ENCODE results near the gene STK32B.
"Not testable (repeated sequence)": the region's sequence is repeated elsewhere in the genome, so short reads cannot be mapped to it uniquely, and the experiment has no call there.

STK32B gene

DNA sequence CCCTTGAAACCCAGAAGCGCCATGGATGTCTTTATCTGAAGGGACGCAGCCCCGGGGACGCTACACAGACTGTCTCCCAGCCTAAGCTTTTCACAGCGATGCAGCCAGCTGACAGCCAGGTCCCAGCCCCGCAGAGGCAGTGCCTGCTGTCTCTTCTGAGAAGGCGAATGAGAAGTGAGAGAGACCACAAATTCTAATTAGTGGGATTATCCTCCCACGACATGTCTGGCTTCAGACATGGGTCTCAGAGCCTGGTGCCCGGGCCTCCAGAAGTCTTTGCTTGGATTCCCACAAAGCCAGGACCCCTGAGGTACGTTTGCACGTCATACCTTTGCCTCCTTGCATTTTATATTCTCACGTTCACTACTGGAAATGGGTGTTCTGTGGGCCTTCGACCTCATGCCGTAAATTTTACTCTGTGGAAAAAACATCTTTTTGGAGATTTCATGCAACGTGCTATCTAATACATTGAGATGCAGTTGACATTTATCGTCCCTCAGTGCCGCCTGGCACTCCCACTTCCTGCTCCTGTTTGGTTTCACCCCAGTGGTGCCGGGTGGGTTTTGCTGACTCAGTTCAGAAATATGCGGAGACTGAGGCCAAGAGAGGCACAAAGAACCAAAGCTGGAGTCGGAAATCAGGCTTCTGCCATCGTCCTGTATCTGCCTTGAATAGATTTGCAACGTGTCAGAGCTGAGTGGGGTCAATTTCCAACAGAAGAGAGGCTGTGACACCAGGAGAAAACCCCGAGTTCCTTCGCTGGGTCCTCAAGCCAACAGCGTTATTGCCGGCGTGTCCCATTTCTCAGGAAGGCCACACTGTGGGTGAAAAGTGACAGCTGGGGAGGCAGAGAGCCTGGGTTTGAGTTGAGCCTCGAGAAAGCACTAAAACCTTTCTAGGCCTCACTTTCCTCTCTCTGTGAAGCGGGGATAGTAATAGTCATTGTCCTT is 114.4 kb downstream of the STK32B start:
- DNase-seq = no peak

DNA sequence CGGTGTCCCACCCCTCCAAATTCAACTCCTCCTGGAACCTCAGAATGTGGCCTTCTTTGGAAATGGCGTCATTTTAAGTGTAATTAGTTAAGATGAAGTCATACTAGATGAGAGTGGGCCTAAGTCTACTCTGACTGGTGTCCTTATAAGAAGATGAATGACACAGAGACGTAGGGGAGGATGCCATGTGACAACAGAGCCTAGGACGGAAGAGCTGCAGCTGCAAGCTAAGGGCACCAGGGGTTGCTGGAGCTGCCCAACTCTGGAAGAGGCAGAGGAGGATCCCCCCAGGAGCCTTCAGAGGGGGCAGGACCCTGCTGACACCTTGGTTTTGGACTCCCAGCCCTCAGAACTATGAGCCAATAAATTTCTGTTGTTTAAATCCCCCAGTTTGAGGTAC is 115.1 kb downstream of the STK32B start:
- DNase-seq = no peak

DNA sequence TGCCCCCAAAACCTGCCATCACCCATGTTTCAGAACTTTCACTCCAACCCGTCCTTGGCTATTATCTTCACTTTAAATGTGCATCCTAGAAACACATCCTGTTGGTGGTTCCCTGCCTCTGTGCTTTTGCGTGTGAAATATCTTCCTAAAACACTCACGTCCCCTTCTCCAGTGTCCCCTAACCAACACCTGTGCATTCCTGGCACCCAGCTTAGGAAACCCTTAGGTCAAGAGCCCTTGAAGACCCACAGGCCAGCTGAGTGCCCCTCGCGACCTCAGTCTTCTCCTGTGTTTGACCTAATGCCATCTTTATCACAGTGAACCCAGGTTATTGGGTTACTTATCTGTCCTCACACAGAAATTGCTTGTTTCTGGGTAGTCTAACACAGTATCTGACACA is 117.6 kb downstream of the STK32B start:
- DNase-seq = no peak

DNA sequence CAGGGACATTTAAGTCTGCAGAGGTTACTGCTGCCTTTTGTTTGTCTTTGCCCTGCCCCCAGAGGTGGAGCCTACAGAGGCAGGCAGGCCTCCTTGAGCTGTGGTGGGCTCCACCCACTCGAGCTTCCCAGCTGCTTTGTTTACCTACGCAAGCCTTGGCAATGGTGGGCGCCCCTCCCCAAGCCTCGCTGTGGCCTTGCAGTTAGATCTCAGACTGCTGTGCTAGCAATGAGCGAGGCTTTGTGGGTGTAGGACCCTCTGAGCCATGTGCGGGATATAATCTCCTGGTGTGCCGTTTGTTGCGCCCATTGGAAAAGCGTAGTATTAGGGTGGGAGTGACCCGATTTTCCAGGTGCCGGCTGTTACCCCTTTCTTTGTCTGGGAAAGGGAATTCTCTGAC is 124.6 kb downstream of the STK32B start:
- not testable (repeated sequence) for DNase-seq

DNA sequence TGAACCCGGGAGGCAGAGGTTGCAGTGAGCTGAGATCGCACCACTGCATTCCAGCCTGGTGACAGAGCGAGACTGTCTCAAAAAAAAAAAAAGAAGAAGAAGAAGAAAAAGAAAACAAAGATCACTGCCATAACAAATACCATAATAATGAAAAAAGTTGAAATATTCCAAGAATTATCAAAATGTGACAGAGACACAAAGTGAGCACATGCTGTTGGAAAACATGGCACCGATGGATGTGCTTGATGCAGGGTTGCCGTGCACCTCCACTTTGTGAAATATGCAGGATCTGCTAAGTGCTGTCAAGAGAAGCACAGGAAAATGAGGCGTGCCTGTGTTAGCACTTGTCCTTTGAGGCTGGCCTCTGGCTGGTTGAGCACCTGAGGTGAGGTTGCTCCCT is 133.3 kb downstream of the STK32B start:
- DNase-seq = no peak

DNA sequence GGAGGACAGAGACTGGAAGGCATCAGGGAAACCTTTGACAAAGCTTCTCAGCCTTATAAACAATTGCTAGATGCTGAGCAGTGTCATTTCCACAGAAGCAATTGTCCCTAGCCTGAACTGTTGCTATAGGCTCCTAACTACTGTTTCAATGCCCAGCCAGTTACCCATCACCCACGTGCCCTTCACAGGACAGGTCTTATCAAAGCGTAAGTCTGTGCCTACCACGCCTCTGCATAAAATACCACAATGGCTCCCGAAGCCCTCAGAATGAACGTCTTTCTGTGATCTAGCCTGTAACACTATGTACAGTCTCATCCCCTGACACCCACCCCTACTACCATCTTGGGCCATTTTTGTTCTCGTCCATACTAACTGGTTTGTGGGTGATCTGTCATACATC is 134.3 kb downstream of the STK32B start:
- DNase-seq = no peak

DNA sequence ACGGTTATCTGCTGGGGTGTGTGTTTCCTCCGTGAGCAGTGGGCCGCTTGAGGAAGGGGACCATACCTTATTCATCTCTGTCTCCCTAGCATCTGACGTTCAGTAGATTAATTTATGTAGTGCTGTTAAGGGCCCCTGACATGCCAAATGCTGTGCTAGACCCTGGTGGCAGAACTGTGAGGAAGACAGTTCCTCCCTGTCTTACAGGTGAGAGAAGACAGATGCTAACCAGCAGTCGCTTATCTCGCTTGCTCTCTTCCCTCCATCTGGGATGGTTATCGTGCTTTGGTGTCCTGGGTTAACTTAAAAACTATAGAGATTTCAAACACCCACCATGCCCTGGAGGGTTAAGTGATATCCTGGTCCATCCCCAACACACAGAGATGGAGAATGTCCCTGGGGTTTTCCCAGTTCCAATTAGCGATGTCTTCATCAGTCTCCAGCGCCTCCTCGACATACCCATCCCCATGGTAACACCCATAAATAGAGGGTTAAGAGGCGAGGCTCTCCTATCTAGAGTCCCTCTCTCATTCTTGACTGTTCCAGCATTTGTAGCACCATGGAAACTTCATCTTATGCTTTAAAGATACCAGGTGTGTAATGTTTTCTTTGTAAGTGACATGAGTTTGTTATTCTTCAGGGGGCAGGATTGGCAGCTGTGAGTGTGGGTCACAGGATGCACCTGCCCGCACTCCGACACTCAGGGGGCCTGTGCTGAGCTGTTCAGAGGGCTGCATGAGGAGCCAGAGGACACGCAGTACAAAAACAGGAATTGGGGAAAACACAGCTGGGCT is 135.2 kb downstream of the STK32B start:
- DNase-seq = no peak

DNA sequence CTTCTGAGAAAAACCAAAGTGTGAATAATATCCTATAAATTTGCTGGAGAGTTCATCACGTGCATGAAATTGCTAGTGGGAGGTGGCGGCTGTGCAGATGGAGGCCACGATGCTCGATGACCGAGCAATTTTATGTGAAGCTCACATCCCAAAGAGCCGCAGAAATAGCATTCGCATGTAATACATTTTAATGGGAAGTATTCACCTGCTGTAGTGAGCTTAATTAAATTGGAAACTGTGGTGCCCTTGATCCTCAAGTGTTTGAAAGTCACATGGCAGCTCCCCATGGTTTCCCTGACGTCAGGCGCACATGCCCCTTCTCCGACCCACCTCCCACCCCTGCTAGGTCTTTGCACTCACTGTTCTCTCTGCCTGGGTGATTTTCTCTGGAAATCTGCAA is 136.8 kb downstream of the STK32B start:
- DNase-seq = no peak

DNA sequence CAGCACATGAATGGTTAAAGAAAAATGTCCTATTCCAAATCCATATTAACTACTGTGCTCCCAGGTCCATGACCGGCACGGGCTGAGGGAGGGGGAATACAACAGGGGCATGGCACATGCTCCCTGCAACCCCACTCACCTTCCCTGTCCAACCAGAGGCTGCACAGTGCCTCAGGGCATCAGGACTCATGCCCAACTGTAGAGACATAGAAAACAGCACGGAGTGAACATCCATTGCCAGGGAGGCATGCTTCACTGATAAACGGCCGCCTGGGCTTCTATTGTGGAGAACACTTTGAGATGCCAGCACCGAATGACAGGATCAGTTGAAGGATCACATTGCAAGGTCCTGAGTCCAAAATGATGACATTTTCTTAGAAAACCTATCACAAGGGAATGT is 140.6 kb downstream of the STK32B start:
- no peak for DNase-seq

DNA sequence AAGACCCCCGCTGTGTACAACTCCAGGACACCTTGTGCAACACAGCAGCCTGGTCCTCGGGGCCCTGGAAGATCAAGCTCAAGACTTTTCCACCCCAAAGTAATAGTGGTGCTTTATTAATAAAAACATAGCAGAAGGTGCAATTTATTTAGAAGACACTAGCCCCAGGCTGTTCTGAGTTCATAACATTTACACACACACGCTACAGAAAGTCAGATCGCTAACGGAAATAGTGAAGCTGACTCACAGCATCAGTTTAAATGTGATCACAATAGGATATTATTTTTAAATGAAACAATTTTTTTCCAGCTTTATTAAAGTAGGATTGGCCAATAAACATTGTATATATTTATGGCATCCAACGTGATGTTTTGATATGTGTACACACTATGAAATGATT is 141.0 kb downstream of the STK32B start:
- DNase-seq = no peak

DNA sequence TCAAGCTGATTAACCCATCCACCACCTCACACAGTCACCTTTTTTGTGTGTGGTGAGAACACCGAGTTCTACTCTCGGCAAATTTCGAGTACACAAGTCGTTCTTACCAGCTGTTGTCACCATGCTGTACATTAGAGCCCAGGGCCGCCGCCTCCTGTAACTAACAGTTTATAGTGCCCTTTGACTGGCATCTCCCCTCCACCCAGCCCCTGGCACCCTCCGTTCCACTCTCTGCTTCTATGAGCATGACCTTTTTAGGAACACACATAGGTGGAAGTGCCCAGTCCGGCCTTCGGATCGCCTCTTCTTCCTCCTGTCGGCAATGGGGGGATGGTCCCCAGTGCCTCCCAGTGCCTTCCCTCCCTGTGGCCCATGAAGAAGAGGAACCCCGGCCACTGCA is 141.4 kb downstream of the STK32B start:
- DNase-seq = no peak

DNA sequence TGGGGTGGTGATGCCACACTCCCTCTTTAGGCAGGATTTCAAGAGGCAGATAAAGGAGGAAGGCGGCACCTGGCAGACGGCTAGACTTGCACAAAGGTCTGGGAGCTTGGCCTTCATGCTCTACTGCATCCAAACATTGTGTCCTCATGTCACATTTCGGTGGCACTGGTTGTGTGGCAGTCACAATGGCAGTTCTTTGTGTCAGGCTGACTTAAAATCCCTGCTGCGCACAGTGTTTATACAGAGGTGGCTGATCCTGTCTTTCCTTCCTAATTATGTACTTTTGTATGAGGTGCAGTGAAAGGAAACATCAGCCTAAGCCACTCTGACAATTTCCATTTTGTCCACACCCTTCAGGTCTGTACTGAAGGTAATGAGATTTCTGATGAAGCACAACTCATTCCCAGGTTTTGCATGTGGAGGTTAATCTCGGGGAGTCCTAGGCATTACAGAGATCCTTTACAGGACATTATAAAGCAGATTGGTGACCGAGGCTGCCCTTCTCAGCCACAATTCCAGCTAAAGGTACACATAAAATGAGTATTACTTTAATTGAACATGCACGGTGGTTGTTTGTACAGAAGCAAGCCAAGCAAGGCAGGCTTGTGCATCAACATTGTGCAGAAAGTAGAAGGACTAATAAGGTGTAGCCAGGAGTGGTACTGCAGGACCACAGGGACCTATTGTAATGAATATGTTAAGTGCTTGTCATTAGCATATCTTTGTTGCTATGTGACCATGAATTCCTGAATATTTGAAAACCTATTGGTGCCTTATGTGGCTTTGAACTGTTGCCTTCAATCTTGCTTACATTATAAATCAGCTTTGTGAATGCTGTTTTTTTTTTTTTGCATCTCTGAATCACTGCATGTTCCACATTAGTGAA is 147.6 kb downstream of the STK32B start:
- DNase-seq = no peak

DNA sequence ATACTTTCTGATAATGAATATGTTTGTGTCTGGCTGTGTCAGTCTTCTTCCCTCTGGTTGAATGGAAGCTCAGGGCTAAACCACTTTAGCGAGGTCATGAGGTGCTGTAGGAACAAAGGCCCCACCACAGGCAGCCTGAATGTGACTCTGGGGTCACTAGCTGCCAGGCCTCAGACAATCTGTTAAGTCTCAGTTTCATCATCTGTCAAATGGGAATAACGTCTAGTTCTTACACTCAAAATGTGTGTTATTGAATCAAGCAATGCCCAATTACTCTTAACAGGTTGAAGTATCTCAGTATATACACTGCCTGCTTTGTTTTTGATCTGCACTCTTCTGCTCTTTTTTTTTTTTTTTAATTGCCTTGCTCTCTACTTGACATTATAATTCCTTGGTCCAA is 148.6 kb downstream of the STK32B start:
- no peak for DNase-seq

DNA sequence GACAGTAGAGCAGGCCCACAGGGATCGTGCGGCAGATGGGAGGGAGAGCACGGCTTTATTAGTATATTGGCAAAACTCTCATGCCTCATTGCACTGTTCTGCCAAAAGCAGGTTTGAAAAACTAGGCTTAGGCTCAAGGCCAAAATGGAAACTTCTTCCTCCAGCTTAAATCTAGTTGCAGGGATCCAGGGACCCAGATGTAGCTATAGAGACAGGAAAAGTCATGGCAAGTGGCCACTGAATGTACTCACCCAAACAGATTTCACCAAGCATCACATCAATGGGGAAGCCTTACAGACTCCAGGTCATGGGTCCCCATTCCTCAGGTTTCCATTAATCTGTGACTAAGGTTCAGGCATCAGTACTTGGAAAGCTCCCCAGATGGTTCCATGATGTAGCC is 149.2 kb downstream of the STK32B start:
- no peak for DNase-seq

DNA sequence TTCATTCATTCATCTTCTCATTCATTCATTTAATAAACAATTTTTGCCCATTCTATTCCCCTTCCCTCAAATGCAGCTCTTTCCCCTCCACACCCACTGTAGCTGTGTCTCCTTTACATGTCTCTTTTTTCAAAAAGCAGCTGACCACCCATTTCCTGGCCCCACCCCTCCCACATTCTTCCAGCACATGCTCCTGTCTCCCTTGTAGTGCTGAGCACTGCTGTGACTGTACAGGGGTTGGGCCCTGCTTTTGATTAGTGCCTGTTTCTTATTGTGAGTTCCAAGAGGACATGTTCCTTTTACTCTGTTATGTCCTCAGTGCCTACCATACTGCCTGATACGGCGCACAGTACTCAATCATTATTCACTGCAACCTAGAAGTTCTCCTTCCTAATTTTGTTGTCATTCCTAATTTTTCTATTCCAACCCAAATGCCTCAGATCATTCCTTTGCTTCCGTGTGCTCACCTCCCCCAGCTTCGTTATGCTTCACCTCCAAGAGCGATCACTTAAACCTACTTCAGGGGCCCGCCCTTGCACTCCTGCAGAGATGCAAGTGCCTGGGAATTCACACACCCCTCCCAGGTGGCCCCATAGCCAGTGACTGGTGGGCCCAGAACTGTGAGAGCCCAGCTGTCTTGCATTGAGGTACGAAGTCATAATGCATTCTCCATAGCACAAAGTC is 152.2 kb downstream of the STK32B start:
- DNase-seq = no peak

DNA sequence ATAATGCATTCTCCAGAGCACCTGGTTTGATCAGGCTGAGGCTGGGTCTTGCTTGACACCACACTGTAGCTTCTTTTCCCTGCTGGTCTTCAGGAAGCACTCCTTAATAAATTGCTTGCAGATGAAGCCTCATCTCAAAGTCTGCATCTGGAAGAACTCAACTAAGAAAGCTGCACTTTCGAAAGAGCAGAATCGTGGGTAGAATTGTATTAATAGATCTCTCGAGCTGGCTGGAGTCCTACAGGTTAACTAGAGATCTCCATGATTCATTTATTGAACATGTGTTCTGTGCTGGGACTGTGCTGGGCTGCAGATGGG is 152.7 kb downstream of the STK32B start:
- DNase-seq = no peak

DNA sequence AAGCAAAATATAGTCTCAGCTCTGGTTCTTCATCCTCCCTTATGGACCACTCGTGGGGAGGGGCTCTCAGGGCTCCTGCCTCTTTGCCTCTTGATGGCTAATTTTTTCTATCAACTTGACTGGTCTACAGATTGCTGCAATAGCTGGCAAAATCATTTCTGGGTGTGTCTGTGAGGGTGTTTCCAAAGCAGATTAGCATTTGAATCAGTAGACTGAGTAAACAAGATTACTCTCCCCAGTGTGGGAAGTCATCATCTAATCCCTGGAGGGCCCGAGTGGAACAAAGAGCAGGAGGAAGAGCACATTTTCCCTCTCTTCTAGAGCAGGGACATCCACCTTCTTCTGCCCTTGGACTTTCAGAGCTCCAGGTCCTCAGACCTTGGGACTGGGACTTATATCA is 153.5 kb downstream of the STK32B start:
- no peak for DNase-seq

DNA sequence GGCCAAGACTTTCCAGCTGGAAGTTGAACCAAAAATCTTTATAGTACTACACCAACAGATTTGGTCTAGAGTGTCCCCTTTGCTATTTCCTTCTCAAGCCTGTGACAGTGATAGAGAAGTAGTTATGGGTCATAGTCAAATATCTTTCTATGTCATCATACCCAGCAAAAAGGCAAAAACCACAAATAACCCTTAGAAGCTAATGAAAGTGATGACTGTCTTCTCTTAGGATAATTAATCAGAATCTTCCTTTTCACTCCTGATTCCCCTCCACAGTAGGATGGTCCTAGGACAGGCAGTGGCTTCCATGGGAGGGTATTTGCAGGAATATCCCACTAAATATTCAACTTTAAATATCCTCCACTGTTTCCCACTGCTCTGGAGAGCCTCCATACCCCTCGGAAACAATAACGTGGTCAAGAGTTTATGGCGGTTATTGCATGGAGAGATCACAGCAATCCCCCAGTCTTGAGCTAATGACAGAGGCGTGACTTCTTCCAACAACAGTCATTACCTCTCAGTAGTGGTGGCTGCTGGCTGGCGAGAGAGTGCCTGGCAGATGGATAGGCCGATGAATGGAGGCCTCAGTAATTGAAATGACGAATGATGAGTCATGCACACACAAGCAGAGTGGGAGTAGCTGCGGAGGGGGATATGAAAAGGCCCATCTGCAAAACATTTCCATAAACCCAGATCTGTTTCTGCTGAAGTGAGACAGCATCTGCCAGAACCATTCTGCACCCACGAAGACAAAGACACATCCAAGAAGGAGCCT is 154.9 kb downstream of the STK32B start:
- no peak for DNase-seq

DNA sequence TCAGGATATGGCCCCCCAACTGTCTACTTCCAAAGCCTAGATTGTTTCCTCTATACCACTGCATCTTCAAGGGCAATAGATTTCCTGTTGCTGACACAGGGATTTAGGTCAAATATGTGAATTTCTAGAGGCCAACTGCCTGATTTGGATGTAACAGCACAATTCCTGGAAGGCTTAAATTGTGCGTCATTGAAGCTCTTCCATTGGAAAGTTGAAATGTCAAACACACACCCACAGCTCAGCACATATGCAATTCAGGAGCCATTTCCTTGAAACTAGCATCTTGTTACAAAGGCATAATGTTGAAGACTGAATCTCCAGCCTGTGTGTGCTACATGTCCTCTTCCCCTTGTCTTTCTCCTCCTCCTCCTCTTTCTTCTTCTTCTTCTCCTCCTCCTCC is 158.6 kb downstream of the STK32B start:
- DNase-seq = no peak

DNA sequence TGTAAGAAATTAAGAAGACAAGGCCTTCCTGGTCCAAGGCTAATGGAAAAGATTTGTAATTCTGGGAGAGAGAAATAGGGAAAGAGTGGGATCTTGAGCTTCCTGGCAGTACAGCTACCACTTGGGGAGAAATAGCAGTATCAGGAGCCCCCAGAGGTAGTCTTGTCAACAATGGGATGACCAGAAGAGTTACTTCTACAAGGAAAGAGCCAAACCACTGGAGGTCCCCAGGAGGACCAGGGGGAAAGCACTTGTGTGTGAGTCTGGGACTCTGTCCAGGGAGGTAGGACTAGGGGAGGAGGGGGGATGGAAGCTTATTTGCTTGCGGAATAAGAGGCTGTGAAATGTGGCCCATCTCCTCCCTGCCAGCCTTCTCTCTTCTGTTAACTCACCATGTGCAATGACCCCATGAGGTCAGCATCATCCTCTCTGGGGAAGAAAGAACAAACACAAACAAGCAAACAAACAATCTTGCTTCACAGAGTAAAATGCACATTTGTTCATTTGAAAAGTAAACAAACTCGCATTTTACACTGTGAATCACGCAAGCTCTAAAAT is 160.1 kb downstream of the STK32B start:
- no peak for DNase-seq

DNA sequence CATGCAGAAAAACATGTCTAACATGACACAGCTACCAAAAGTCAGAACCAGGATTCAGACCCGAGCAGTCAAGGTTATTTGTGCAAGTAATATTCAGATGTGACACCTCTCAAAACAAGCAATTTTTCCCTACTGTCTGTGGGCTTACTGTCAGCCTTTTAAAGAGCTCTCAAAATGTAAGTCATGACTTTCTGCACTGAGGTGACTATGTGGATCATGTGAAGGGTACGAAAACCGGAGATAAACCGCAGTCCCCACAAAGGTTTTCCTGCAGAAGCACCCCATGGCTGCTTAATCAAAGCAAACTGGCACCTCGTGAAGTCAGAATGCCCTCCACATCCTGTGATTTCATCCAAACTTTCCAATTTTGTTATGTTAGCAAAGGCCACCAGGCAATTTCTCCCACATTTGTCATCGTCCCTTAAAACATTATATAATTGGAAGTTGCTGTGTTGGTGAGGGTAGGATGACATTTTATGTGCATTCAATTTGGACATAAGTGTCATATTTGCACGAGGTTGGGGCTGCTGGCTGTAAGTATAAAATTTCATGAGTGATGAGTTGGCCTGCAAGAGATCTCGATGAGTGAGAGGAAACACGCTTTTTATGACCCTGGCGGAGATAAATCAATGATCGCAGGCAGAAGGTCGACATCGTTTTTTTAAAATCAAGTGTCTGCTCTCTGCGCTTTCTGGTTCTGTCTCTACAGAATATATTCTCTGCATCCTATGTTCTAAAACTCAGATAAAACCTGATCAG is 161.2 kb downstream of the STK32B start:
- no peak for DNase-seq
